Pulmonary artery endothelial cell (primary cell): ENCODE measurements around the gene CCND1. TPM values are rescaled to one million over a fixed set of nuclear protein-coding genes. Genes with fewer than 3 reads are reported as not detected.

Experiments used
- DNase-seq: peaks from one replicate; pipeline ENCODE4 v3.0.0-alpha.2; 2011; ENCODE audit warnings: low read depth, low spot score
- total RNA-seq: library from RNA; depleted of rRNA; stranded (reverse); fragments of >200 nt; gene quantifications from 2 replicates; pipeline ENCODE4 v1.2.3, GENCODE V29; 2014

The CCND1 gene
- total RNA-seq, 1 donor from 2014 or later: 349 TPM

DNA sequence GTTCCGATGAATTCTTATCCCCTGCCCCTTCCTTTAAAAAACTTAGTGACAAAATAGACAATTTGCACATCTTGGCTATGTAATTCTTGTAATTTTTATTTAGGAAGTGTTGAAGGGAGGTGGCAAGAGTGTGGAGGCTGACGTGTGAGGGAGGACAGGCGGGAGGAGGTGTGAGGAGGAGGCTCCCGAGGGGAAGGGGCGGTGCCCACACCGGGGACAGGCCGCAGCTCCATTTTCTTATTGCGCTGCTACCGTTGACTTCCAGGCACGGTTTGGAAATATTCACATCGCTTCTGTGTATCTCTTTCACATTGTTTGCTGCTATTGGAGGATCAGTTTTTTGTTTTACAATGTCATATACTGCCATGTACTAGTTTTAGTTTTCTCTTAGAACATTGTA lies 12.0 kb downstream of the CCND1 start:
- no peak for DNase-seq

DNA sequence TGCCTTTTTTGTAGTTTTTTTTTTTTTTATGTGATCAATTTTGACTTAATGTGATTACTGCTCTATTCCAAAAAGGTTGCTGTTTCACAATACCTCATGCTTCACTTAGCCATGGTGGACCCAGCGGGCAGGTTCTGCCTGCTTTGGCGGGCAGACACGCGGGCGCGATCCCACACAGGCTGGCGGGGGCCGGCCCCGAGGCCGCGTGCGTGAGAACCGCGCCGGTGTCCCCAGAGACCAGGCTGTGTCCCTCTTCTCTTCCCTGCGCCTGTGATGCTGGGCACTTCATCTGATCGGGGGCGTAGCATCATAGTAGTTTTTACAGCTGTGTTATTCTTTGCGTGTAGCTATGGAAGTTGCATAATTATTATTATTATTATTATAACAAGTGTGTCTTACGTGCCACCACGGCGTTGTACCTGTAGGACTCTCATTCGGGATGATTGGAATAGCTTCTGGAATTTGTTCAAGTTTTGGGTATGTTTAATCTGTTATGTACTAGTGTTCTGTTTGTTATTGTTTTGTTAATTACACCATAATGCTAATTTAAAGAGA lies 12.5 kb downstream of the CCND1 start:
- no peak for DNase-seq

DNA sequence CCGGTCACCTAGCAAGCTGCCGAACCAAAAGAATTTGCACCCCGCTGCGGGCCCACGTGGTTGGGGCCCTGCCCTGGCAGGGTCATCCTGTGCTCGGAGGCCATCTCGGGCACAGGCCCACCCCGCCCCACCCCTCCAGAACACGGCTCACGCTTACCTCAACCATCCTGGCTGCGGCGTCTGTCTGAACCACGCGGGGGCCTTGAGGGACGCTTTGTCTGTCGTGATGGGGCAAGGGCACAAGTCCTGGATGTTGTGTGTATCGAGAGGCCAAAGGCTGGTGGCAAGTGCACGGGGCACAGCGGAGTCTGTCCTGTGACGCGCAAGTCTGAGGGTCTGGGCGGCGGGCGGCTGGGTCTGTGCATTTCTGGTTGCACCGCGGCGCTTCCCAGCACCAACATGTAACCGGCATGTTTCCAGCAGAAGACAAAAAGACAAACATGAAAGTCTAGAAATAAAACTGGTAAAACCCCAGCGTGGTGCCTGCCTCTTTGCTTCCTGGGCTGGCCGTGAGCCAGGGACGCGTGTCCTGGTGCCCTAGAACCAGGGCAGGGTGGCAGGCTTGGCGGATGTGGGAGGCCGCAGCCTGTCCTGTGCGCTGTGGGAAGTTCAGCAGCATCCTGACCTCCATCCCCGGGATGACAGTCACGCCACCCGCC lies 13.2 kb downstream of the CCND1 start:
- no peak for DNase-seq

DNA sequence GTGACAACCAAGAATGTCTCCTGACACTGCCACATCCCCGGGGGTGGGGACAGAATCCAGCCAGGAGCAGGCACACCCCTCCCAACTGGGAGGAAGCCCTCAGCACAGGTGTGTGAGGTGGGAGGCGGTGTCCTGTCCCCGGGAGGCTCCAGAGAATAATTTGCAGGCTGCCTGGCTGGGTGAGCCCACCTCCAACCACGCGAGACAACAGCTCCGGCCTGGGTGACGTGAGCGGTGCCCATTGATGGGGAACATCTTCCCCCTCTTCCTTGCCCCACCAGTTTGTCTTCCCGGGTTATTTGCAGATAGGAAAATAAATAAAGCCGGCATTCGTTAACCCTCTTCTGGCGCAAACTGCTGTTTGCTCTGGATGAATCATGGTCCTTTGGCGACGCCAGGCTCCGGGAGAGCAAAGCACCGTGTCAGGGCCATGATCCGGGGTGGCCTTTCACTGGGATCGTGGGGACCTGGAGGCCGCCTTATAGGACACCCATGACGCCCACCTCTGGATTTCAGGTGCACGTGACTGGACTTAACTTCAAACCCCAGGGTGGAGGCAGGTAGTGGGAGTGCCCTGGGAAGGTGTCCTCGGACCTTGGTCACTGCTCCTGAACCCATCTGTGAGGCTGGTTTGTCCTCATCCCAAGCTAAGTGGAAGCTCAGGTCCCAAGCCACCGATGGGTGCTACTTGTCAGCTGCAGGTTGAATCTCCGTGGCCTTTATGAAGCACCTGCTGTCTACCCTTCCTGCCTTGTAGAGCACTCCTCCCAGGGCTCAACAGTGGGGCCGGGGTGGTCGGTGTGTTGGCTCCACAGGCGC lies 13.9 kb downstream of the CCND1 start:
- no peak for DNase-seq

DNA sequence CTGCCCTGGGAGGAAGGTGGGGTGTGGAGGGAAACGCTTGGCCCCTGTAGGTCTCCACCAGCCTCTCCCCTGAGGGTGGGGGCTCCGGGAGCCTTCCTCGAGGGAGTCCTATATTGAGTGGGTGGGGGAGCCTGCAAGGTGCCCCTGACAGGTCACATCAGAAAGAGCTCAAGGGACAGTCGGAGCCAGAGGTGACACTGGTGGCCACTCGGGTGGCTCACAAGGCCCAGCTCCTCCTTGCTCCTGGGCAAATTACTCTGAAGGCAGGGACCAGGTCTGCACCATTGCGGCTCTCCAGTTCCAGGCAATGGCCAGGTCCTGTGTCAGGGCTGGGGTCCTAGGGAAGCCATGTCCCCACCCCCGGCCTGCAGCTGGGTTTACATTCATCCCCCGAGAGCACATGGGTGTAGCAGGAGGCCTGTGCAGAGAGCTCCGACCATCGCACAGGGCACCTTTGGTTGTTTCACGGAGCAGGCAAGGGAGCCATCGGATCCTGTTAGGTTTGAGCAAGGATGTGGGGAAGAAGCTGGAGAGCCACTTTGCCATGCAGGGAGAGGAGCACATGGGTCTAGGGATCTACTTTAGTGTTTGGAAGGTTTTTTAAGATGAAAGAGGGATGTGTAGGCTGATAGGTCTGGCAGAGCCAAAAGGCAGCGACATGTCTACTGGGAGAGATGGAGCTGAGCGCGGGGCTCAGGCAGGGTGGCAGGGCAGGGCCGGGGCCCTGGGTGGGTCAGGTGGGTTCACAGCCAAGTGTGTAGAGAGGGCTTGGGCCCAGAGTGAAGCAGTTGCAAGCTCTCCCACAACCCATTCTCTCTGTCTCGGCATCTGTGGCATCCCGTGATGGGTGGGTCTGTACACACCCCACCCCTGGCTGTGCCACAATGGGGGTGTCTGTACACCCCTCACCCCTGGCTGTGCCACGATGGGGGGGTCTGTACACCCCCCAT lies 14.8 kb downstream of the CCND1 start:
- no peak for DNase-seq

DNA sequence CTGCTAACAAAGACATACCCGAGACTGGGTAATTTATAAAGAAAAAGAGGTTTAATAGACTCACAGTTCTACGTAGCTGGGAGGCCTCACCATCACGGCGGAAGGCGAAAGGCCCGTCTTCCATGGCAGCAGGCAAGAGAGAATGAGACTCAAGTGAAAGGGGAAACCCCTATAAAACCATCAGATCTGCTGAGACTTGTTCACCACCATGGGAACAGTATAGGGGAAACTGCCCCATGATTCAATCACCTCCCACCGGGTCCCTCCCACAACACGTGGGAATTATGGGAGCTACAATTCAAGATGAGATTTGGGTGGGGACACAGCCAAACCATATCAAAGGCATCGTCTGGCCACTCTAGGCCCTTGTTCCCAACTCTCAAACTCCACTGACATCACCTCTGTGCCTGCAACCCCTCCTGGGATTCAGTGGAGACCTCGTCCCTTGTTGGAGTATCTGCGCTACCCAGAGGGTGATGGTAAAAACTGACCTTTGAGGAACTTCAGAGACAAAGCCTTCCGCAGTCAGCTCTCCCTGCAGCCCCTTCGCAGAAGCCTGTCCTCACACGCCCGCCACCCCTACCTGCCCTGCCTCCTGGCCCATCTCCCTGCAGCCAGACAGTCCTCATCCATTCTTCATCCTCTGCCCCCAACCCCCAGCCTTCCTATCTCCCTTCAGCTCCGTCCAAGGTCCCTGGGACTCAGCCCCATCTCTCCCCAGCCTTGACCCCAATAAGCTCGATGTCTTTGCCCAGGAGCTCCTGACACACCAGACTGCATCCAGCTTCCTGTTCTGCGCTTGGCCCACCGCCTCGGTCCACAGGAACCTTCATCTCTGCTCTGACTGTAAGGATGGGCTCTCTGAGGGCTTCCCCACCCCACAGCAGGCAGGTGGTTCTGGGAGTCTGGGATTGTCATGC lies 15.8 kb downstream of the CCND1 start:
- DNase-seq: no peak

DNA sequence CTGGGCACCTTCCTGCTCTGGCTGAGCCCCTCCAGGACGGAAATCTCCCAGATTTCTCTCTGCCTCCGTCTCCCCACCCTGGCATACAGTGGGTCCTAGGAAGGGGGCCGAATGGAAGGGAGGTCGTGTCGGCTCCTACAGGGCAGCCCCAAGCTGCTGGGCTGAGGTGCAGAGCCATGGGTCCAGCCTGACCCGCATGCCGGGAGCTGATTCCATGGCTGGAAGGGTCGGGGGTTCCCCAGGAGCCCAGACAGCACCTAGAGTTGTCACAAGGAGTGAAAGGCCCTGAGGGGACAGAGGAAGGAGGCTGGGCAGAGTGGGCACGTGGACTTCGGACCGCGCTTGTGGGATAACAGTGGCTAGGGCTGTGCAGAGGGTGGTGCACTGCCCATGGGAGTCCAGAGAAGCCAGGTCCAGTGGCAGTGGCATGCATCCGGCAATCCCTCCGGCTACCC lies 16.5 kb downstream of the CCND1 start:
- DNase-seq: no peak

DNA sequence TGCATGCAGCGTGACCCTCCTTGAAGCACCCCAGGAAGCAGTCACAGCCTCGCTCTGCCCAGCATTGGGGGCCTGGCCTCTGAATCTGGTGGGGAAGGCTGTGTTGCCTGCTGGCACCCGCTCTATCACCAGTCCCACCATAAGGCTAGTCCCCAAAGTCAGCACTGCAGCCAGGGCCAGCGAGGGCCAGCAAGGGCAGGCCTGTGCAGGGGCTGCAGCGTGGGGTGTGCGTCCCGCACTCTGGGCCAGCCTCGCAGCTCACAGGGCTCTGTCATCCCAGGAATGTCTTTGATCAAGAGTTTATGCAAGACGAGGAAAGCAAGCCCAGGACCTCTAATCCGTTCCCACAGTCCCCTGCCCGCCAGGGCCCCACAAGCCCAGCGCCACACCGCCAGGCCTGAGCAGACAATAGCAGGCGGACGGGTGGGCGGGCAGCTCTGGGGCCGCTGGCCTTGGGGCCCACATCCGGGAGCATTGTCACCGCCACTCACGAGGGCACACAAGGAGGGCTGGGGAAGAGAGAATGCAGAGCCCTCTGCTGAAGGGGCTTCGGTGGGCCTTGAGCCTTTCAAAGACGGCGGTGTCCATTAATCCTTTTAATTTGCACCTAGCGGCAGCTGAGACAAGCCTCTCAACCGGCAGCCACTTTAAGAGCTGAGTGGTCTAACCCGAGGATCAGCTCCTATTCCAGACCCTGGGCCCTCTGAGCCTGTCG lies 17.1 kb downstream of the CCND1 start:
- no peak for DNase-seq

DNA sequence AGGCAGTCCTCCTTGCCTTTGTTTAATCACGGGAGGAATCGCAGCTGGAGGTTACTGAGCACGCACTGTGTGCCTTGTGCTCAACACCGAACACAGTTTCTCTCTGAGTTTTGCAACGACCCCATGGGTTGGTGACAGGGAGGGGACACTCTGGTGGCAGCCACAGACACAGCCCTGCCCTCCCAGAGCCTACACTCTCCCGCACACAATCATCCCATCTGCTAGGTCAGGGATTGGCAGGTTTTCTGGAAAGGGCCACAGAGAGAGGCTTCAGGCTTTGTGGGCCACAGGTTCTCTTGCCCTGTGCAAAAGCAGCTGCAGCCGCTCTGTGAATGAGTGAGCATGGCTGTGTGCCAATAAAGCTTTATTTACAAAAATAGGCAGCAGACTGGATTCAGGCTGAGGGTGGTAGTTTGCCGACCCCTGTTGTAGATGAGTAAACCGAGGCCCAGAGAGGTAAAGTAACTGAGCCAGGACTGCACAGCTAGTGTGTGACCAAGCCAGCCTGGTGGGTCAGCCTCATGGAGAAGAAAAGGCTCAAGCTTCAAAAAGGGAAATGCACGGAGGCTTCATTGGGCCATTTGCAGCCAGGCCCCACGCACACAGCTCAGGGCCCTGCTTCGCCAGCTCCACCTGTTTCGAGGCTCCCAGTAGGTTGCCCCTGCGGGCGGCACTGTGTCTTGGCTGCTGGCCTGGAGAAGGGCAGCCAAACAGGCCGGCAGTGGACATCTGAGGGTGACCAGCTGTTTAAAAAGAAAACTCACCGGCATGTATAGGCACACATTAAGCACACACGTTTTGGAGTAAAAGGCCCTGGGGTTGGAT lies 17.9 kb downstream of the CCND1 start:
- DNase-seq: no peak

DNA sequence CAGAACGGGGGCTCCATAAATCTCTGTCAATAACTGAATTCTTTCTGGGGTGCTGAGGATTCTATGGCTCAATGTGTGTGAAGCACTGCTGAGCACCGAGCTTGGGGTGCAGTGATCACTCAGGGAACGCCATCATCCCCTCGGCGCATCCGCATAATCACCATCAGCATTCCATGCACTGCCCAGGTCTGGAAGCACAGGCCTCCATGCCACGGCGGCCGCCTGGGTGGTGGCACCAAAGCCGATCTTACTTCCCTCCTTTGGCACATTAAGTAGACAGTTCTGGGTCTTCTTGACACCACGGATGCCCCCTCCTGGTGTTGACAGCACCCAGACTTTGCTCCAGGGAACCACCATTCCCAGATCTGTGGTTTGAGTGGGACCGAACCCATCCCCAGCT lies 18.6 kb downstream of the CCND1 start:
- DNase-seq: no peak

DNA sequence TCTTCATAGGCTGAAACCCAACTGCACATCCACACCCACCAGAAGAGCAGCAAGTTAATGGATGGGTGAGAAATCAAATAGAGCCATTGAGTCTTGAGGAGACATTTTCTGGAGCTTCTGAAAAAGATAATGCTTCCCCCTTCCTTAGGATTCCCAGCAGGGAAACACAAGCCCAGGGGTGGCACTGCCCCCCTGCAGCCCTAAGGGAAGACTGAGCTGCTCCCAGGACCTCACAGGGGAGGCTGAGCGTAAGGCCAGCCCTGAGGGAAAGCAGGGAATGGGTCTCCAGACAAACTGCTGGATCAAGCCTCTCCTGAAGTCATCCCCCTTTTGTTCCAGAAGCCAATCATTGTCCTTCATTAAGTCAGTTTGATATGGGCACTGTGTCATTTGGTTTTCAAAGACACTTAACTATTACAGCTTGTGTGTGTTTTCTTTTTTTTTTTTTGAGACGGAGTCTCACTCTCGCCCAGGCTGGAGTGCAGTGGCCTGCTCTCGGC lies 19.1 kb downstream of the CCND1 start:
- DNase-seq: no peak

DNA sequence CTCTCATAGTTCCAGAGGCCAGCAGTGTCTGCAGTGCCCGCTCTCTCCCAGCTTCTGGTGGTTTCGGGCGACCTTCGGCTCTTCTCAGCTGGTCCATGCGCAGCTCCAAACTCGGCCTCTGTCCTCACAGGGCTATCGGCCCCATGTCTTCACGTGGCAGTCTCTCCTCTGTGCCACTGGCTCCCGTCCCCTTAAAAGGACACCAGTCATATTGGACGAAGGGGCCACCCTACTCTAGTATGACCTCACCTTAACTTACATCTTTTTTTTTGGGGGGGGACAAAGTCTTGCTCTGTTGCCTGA lies 20.4 kb downstream of the CCND1 start:
- no peak for DNase-seq

DNA sequence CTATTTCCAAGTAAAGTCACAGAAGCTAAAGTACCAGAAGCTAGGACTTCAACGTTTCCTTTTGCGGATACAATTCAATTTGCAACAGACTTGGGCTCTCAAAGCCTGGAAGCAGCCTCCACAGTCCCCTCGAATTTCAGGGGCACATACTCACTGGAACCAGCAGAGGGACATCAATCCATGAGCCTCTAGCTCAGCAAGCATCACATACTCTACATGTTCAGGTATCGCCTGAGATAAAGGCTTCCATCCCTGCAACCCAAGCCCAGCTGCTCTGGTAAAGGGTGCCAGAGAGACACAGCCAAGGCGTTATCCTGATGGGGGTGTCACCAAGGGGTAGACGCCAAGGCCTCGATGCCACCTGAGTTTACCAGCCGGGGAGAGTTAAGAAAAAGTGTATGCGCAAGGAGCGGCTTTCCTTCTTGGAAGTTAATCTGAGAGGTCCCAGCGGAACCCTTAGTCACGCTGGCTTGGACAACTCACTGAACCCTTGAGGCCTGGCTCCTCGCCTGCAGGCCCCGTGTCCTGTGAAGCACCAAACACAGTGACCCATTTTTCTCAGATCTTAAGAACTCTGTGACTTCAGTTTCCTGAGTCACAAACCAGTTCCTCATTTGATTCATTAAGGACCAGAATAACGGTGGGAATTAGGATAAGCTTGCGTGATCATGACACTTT lies 21.2 kb downstream of the CCND1 start:
- no peak for DNase-seq

DNA sequence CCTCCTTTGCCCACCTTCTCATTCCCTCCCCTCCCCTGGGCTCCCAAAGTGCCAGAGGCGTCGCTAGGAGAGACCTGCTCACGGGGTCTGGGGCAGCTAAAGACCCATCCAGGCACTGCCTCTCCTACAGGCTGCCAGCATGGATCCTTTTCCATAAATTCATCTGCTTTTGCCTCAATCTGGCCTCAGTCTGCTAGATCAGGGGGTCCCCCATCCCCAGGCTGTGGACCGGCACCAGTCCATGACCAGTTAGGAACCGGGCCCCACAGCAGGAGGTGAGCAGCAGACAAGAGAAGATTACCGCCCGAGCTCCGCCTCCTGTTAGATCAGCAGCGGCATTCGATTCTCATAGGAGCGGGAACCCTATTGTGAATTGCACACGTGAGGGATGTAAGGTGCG lies 21.9 kb downstream of the CCND1 start:
- no peak for DNase-seq

DNA sequence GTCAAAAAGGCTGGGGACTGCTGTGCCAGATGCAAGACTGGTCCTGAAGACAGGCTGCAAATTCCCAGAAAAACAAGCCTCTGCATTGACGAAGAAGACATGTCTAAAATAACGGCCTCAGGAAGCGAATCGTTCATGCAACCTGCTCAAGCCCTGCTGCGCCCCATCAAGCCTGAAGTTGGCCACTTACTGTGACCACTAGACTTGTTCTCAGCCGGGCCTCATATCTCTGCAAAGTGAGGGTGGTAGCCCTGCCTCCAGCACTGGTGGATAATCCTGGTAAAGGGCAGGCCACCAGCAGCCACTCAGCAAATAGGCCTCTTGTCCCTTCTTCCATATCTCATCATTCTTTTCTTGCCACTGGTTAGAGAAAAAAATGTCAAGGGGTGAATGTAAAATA lies 22.4 kb downstream of the CCND1 start:
- DNase-seq: no peak

DNA sequence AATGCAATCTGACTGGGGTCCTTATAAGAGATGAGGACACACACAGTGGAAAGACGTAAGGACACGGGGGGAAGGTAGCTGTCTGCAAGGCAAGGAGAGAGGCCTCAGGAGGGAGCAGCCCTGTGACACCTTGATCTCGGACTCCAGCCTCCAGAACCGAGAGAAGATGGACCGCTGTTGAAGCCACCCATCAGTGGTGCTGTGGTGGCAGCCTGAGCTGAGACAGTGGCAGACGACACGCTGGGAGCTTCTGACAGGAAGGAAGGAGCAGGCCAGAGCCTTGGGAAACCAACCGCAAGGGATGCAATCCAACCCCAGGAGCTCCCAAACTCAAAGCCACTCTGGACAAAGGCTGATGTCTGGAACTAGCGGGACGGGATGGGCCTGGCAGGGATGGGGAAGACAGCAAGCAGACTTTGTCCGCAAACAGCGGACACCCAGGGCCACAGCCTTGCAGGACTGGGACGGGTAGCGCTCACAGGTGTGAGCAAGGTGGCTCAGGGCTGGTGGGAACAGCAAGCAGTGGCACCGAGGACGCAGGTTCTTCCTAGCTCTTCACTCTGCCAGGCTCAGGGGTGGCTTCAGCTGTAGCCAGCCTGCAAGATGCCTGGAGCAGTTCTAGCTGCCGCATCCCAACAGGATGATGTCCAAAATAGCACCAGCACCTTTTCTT lies 23.3 kb downstream of the CCND1 start:
- no peak for DNase-seq

DNA sequence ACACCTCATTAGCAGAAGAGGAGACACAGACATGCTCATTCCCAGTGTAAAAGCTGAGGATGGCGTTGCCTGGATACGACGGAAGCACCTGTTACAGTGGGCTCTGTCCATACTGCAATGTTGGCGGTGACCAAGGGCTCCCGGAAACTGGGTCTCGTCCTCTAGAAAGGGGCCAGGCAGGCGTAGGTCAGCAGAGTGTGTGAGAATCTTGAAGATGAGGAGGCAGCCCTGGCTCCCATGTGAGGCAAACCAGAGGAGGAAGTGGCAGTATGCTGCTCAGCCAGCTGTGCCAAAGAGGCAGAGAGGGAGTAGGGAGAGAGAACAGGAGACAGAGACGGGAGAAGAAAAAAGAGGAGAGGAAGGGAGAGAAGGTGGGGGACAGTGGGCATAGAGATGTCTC lies 23.9 kb downstream of the CCND1 start:
- no peak for DNase-seq

DNA sequence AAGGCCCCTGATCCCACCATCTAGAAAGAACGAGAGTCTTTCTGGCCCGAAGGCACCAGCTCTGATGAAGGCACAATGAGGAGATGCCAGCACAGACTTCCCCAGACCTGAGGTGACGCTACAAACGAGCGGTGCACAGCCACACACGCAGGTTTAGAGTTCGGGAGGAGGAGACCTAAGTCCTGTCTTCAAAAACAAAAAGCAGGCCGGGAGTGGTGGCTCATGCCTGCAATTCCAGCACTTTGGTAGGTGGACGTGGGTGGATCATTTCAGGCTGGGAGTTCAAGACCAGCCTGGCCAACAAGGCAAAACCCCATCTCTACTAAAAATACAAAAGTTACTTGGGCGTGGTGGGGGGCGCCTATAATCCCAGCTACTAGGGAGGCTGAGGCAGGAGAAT lies 24.7 kb downstream of the CCND1 start:
- no peak for DNase-seq
